ENCODE results near the gene SOX13. TPM values are rescaled to one million over a fixed set of nuclear protein-coding genes. Genes with fewer than 3 reads are reported as not detected.

The SOX13 gene
- total and polyA plus RNA-seq, 10 of the 15 experiments (the other 5 are each of a cell fraction or from before 2014, with no cell fraction given): 0.04 to 0.31 (median 0.11) TPM; not detected in 7

DNA sequence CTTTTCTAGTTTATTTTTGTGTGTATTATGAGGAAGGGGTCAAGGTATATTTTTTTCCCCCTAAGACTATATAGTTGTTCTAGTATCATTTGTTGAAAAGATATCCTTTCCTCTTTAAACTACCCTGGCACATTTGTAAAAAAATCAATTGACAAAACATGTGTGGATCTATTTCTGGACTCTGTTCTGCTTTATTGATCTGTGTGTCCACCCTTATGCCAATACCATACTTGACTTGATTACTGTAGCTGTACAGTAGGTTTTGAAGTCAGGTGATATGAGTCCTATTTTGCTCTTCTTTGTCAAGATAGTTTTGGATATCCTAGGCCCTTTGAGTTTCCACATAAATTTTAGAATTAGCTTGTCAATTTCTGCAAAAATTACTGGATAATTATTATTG, 21.2 kb upstream of the SOX13 start:
- FAIRE-seq (no peak), ATAC-seq (no peak), DNase-seq (ENCODE audit: low read depth, low spot score) (no peak)
- Histone ChIP-seq H2AFZ (ENCODE audit: control insufficient read depth, low read depth, low read length) (no peak overlapping the region), H4K20me1 (ENCODE audit: control insufficient read depth, insufficient read depth) (no peaks in the 10 kb centered on the region), H3K4me2 (ENCODE audit: control insufficient read depth, insufficient read depth) (no peak overlapping the region), H3K4me3 (no peak overlapping the region), H3K79me2 (ENCODE audit: control insufficient read depth, insufficient read depth, low read length) (no peaks in the 10 kb centered on the region), H3K4me1 (ENCODE audit: control insufficient read depth, insufficient read depth, low read length) (no peaks in the 10 kb centered on the region), H3K27ac (ENCODE audit: control insufficient read depth, insufficient read depth) (no peak overlapping the region), H3K36me3 (ENCODE audit: control insufficient read depth in 2 of 2, insufficient read depth in 2 of 2, low read length in 1 of 2) (no peaks in the 10 kb centered on the region), H3K9ac (ENCODE audit: control insufficient read depth, insufficient read depth, low read length) (no peak overlapping the region), H3K27me3 (replicated peaks in 1 of 2; ENCODE audit: control insufficient read depth in 2 of 2, insufficient read depth in 2 of 2, low read length in 1 of 2) (no peaks in the 10 kb centered on the region), H3K9me3 (replicated peaks; ENCODE audit: control insufficient read depth, insufficient read depth, low read length) (no peaks in the 10 kb centered on the region)
- ChIA-PET CTCF (interaction anchor here (1.3 kb wide), 1 partner anchor 9 kb away, joined by 3 read pairs; no protein-coding TSS in a partner anchor), RAD21 (ENCODE audit: unreplicated experiment) (no interaction called here), SMC1A (ENCODE audit: uncharacterized antibody, unreplicated experiment) (interaction anchor here (0.7 to 1.5 kb wide), 2 partner anchors 9 to 17 kb away, joined by 4 to 5 read pairs; no protein-coding TSS in a partner anchor), POLR2A (no interaction called here)
- BruUV-seq (replicated peaks): no TSS peak
- intact Hi-C loops (cut with micrococcal nuclease; ENCODE audit: unreplicated experiment): no loop called here
- in situ Hi-C loops (cut with MboI): no loop called here
- TF ChIP-seq EZH2 (IDR thresholded peaks at IDR 0.05; ENCODE audit: borderline replicate concordance, control insufficient read depth, low read depth, low read length): no peak
- TF ChIP-seq, protein P1, sequence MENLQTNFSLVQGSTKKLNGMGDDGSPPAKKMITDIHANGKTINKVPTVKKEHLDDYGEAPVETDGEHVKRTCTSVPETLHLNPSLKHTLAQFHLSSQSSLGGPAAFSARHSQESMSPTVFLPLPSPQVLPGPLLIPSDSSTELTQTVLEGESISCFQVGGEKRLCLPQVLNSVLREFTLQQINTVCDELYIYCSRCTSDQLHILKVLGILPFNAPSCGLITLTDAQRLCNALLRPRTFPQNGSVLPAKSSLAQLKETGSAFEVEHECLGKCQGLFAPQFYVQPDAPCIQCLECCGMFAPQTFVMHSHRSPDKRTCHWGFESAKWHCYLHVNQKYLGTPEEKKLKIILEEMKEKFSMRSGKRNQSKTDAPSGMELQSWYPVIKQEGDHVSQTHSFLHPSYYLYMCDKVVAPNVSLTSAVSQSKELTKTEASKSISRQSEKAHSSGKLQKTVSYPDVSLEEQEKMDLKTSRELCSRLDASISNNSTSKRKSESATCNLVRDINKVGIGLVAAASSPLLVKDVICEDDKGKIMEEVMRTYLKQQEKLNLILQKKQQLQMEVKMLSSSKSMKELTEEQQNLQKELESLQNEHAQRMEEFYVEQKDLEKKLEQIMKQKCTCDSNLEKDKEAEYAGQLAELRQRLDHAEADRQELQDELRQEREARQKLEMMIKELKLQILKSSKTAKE (IDR thresholded peaks at IDR 0.05; ENCODE audit: low read depth, poor library complexity, severe bottlenecking): no peak
- no peak for TF ChIP-seq SMAD5 (IDR thresholded peaks at IDR 0.05; ENCODE audit: low read depth)
- no peak for TF ChIP-seq POLR2AphosphoS2 (IDR thresholded peaks at IDR 0.05; ENCODE audit: low read depth, low read length)
- TF ChIP-seq, protein P2, sequence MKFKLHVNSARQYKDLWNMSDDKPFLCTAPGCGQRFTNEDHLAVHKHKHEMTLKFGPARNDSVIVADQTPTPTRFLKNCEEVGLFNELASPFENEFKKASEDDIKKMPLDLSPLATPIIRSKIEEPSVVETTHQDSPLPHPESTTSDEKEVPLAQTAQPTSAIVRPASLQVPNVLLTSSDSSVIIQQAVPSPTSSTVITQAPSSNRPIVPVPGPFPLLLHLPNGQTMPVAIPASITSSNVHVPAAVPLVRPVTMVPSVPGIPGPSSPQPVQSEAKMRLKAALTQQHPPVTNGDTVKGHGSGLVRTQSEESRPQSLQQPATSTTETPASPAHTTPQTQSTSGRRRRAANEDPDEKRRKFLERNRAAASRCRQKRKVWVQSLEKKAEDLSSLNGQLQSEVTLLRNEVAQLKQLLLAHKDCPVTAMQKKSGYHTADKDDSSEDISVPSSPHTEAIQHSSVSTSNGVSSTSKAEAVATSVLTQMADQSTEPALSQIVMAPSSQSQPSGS (IDR thresholded peaks at IDR 0.05; ENCODE audit: low read length): no peak
- no peak for TF ChIP-seq RB1 (IDR thresholded peaks at IDR 0.05; ENCODE audit: borderline replicate concordance)
- no peak for TF ChIP-seq CBX3 (IDR thresholded peaks at IDR 0.05; ENCODE audit: borderline replicate concordance, low read depth)
- no peak for TF ChIP-seq EED (IDR thresholded peaks at IDR 0.05; ENCODE audit: low read depth)
- TF ChIP-seq SRF (IDR thresholded peaks at IDR 0.05; ENCODE audit: low read depth in 2 of 2, low read length in 2 of 2): no peak
- TF ChIP-seq CHD2 (IDR thresholded peaks at IDR 0.05; ENCODE audit: borderline replicate concordance, low read depth, low read length): no peak
- no peak for TF ChIP-seq NFYA (IDR thresholded peaks at IDR 0.05; ENCODE audit: borderline replicate concordance, low read depth, low read length)
- TF ChIP-seq TBL1XR1 (IDR thresholded peaks at IDR 0.05; ENCODE audit: low read depth, low read length): no peak
- TF ChIP-seq, protein P3, sequence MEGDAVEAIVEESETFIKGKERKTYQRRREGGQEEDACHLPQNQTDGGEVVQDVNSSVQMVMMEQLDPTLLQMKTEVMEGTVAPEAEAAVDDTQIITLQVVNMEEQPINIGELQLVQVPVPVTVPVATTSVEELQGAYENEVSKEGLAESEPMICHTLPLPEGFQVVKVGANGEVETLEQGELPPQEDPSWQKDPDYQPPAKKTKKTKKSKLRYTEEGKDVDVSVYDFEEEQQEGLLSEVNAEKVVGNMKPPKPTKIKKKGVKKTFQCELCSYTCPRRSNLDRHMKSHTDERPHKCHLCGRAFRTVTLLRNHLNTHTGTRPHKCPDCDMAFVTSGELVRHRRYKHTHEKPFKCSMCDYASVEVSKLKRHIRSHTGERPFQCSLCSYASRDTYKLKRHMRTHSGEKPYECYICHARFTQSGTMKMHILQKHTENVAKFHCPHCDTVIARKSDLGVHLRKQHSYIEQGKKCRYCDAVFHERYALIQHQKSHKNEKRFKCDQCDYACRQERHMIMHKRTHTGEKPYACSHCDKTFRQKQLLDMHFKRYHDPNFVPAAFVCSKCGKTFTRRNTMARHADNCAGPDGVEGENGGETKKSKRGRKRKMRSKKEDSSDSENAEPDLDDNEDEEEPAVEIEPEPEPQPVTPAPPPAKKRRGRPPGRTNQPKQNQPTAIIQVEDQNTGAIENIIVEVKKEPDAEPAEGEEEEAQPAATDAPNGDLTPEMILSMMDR (IDR thresholded peaks at IDR 0.05 in 2 of 3, conservative IDR thresholded peaks at IDR 0.05 in 1 of 3; ENCODE audit: control insufficient read depth in 2 of 3, extremely low read depth in 1 of 3, insufficient read depth in 1 of 3, low read depth in 3 of 3, low read length in 3 of 3): no peak
- TF ChIP-seq, protein P4, sequence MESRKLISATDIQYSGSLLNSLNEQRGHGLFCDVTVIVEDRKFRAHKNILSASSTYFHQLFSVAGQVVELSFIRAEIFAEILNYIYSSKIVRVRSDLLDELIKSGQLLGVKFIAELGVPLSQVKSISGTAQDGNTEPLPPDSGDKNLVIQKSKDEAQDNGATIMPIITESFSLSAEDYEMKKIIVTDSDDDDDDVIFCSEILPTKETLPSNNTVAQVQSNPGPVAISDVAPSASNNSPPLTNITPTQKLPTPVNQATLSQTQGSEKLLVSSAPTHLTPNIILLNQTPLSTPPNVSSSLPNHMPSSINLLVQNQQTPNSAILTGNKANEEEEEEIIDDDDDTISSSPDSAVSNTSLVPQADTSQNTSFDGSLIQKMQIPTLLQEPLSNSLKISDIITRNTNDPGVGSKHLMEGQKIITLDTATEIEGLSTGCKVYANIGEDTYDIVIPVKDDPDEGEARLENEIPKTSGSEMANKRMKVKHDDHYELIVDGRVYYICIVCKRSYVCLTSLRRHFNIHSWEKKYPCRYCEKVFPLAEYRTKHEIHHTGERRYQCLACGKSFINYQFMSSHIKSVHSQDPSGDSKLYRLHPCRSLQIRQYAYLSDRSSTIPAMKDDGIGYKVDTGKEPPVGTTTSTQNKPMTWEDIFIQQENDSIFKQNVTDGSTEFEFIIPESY (IDR thresholded peaks at IDR 0.05): no peak
- TF ChIP-seq, protein P5, sequence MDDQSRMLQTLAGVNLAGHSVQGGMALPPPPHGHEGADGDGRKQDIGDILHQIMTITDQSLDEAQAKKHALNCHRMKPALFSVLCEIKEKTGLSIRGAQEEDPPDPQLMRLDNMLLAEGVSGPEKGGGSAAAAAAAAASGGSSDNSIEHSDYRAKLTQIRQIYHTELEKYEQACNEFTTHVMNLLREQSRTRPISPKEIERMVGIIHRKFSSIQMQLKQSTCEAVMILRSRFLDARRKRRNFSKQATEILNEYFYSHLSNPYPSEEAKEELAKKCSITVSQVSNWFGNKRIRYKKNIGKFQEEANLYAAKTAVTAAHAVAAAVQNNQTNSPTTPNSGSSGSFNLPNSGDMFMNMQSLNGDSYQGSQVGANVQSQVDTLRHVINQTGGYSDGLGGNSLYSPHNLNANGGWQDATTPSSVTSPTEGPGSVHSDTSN (IDR thresholded peaks at IDR 0.05; ENCODE audit: insufficient replicate concordance, low read depth, low read length): no peak
- no peak for TF ChIP-seq ESRRA (IDR thresholded peaks at IDR 0.05; ENCODE audit: low read length)
